AG09319 (cell line): ENCODE measurements around the gene NXNL1.

ENCODE experiments used
- DNase-seq: peaks from one replicate; pipeline ENCODE4 v3.0.0-alpha.2; 2010; ENCODE audit warnings: low read depth; ENCODE audit errors: extremely low read depth
- TF ChIP-seq, protein P1 (sequence below): IDR thresholded peaks from 2 replicates; pipeline ENCODE4 v1.5.1; 2011; ENCODE audit warnings: low read depth, mild to moderate bottlenecking, inconsistent platforms, low read length, moderate library complexity

Gene NXNL1

DNA sequence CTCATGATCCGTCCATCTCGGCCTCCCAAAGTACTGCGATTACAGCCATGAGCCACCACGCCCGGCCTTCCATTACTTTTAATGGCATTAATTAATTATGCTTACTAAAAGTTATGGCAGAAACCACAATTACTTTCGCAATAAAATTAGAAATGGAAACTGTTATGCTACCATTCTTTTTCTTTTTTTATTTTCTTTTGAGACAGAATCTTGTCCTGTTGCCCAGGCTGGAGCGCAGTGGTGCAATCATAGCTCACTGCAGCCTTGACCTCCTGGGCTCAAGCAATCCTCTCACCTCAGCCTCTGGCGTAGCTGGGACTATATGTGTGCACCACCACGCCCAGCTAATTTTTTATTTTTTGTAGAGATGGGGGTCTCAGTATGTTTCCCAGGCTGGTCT, 50.7 kb downstream of the NXNL1 start:
- TF ChIP-seq, protein P1, sequence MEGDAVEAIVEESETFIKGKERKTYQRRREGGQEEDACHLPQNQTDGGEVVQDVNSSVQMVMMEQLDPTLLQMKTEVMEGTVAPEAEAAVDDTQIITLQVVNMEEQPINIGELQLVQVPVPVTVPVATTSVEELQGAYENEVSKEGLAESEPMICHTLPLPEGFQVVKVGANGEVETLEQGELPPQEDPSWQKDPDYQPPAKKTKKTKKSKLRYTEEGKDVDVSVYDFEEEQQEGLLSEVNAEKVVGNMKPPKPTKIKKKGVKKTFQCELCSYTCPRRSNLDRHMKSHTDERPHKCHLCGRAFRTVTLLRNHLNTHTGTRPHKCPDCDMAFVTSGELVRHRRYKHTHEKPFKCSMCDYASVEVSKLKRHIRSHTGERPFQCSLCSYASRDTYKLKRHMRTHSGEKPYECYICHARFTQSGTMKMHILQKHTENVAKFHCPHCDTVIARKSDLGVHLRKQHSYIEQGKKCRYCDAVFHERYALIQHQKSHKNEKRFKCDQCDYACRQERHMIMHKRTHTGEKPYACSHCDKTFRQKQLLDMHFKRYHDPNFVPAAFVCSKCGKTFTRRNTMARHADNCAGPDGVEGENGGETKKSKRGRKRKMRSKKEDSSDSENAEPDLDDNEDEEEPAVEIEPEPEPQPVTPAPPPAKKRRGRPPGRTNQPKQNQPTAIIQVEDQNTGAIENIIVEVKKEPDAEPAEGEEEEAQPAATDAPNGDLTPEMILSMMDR, result no peak
- no peak for DNase-seq

DNA sequence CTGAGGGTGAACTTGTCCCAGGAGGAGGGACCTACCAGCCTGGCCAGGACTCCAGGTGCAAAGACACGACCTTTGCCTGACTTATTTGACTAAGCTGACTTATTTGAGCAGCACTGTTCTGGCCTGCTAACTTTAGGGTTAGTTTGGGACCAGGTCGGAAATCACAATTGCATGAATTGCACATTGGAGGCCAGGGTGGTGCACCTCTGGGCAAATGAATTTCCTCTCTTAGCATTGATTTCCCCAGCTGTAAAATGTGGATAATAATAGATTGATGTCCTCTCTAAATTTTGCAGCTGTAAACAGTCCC, 53.9 kb downstream of the NXNL1 start:
- TF ChIP-seq, protein P1, result no peak
- no peak for DNase-seq

DNA sequence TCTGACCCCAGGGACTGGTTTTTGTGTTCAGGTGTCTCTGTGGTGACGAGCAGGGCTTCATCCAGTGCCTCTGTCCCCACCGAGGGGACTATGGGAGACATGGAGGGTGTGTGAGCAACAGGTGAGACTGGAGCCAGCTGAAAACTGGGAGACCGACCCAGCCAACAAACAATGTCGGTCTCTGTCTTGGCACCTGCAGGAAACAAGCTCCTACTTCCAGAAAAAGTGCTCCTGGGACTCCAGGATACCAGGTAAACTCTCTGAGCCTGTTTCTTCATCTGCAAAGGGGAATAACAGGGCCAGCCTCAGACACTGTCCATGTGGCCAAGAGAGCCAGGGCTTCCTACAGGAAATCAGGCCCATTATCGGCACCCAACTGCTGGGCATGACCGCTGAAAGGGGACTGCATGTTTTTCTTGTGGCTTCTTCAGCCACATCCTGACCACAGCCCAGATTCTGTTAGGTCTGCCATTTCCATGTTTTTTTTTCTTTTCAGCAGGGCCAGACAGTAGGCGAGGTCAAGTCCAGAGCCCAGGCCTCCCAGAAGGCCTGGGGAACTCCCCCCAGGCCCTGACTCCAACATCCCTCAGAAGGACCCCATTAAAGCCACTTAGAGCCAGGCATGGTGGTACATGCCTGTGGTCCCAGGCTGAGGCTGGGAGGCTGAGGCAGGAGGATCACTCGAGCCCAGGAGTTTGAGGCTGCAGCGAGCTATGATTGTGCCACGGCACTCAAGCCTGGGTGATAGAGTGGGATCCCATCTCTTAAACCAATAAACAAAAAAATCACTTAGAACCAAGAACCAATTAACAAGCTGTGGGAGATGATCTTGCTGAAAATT, 54.5 kb downstream of the NXNL1 start:
- TF ChIP-seq, protein P1, result no peak

More for the DNA sequence above, 54.5 kb downstream of the NXNL1 start:
- no peak for DNase-seq
